ENCODE results near the gene NRXN2.
"Not testable (repeated sequence)": the region's sequence is repeated elsewhere in the genome, so short reads cannot be mapped to it uniquely, and the experiment has no call there.

NRXN2 gene

DNA sequence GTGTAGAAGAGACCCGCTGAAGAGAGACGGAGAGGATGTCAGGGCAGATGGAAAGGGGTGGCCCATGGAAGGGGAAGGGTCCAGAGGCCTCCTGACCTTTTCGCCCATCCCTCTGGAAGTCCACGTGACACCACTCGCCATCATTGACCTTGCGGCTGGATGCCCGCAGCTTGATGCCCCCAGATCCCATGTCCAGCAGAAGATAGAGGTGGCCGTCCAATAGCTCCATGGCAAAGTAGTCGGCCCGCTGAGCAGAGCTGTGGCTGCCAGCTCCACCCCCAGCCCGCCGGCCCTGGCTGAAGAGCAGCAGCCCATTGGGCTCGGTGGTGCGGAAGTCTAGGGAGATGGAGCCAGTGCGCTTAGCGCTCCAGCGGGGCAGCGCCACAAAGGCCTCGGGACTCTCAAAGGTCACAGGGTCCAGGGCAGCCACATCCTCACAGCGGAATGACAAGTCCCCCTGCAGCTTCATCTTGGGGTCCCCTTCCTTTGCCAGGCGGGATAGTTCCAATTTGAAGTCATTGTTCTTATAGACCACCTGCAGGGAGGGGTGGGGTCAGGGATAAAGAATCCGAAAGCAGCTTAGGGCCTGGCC, 55.7 kb downstream of the NRXN2 start:
- no peak for DNase-seq

DNA sequence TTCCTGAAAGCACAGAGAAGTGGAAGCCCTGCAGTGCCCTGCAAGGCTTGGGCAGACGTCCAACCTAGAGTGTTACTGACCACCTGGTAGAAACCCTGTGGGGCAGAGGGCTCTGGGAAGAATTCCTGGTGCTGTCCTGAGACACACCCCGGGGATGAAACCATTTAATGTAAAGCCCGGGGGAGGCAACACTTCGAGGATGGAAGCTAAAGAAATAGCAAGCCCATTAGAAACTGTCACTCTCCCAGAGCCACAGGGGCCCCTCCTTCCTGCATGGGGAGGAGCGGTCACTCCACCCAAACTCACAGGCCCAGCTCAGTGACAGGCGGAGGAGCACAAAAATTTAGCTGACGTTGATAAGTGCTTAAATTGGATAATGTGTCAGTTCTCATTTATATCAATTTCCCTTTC, 57.6 kb downstream of the NRXN2 start:
- DNase-seq = no peak

DNA sequence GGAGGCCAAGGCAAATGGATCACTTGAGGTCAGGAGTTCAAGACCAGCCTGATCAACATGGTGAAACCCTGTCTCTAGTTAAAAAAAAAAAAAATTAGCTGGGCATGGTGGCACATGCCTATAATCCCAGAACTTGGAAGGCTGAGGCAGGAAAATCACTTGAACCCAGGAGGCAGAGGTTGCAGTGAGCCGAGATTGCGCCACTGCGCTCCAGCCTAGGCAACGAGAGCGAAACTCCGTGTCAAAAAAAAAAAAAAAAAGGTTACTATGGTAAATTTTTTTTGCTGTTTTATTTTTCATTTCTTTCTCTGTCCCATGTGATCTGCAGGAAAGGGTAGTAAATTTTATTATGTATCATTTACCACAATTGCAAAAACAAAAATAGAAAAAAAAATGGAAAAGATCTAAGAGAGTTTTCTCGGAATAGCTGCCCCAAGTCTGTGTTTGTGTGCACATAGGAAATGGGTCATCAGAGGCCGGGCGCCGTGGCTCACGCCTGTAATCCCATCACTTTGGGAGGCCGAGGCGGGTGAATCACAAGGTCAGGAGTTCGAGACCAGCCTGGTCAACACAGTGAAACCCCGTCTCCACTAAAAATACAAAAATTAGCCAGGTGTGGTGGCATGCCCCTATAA, 58.6 kb downstream of the NRXN2 start:
- DNase-seq = not testable (repeated sequence)

DNA sequence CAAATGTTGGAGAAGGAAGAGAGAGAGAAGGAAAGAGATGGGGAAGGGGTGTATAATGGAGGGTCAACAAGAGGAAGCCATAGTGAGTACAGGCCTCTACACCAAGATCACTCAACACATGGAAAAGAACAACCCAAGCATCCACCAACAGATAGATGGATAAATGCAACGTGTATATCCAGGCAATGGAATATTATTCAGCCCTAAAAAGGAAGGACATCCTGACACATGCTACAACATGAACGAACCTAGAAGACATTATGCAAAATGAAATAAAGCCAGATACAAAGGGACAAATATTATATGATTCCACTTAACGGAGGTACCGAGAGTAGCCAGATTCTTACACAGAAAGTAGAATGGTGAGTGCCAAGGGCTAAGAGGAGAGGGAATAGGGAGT, 59.3 kb downstream of the NRXN2 start:
- no peak for DNase-seq

DNA sequence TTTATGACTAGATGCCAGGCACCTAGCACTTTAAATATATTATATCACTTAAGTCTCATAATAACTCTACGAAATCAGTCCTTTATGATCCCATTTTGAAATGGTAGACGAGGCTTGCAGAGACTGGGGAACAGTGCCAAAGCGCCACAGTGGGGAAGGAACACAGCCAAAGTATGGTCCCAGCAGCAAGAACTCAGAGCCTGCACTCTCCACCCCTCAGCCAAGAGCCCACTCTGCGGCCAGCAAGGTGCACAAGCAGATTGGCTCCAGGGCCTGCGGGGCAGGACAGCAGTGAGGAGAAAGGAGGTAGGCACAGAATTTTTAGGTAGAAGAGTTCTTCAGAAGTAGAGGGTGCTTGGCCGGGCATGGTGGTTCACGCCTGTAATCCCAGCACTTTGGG, 61.4 kb downstream of the NRXN2 start:
- DNase-seq = no peak

DNA sequence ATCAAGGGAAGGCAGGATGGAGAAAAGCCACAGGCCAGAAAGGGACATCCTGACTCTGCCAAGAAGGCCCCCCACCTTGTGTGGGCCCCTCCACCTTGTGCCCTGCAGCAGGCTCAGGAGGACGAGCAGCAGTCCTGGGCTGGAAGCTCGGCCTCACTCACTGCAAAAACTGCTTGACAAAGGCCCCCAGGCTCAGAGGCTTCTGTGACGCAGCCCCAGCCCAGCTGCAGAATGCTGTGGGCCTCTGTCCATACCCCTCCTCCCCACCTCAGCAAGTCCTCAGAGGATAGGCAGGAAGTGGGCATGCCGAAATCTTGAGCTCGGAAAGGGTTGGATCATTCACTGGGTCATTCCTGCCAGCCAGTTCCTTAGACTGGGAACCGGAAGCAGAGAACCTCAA, 61.9 kb downstream of the NRXN2 start:
- DNase-seq = peak; percentile 73

DNA sequence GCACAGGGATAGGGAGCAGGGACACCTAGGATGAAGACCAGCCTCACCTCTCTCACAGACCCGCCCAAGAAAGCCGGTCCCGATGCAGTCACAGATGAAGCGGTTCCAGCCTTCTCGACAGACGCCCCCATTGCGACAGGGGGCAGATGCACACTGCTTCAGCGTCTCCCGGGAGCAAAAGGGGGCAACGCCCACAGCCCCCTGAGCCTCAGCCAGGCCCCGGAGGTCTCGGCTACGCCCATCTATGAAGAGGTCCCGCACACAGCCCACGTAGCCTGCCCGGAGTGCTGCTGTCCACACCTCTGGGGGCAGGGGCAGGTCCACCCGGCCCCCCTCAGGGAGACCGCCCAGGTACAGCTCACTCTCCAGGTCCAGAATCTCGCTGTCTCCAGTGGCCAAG, 62.3 kb downstream of the NRXN2 start:
- DNase-seq = no peak

DNA sequence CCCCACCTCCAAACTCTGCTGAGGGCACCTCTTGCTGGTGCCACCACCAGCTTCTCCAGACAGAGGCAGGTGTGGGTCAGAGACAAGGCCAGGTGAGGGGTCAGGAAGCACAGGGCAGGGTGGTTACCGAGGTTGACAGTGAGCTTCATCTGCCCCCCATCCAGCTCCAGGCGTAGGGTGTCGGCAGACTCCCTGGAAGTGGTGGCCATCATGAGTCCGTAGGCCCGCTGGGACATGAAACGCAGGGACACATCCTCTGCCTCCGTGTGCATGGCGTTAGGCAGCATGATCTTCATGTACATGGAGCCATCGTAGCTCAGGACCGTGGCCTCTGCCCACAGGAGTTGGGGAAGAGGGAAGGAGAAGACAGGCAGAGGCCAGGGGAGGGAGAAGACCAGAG, 62.8 kb downstream of the NRXN2 start:
- no peak for DNase-seq

DNA sequence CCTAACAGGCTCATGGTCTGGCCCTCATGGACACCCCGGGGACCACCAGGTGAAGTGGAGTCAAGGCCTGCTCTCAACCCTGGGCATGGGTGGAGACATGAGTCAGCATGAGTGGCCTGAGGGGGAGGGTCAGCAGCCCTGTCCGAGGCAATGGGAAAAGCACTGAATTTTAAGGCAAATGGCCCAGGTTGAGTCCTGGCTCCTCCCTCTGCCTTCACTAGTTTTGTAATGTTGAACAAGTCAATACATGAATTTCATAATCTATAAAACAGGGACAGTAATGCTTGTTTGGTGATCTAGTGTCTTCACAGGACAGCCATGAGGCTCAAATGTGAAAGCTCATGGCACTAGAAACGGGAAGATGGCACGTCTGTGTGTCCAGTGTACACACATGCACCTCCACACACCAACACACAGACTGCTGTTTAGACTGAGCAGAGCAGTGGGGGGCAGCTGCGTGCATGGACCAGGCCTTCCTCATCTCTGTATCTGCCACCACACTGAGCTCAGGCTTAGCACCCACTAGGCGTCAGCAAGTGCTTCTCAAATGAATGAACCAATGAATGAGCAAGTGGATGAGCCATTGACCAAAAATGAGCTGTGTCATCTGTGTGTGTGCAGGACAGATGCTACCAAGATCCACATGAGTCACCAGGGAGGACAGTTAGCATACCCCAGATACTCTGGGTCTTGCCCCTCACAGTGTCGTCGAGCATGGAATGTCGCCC, 63.4 kb downstream of the NRXN2 start:
- DNase-seq = peak; percentile 87

DNA sequence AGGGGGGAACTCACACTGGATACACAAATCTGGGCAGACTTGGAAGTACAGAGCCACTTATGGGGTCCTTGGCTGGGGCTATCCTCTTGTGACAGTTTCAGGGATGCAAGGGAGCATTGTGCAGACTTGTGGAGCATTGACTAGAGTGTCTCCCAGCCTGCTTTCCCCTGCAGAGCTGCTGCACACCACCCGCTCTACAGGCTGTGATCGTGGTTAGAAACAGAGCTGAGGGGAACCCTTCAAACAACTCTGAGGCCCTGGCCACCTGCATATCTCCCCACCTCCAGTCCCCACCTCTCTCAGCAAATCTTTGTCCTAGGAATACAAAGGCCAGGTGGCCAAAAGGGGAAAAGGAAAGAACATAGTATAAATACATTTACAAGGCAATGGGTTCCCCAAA, 64.7 kb downstream of the NRXN2 start:
- no peak for DNase-seq

DNA sequence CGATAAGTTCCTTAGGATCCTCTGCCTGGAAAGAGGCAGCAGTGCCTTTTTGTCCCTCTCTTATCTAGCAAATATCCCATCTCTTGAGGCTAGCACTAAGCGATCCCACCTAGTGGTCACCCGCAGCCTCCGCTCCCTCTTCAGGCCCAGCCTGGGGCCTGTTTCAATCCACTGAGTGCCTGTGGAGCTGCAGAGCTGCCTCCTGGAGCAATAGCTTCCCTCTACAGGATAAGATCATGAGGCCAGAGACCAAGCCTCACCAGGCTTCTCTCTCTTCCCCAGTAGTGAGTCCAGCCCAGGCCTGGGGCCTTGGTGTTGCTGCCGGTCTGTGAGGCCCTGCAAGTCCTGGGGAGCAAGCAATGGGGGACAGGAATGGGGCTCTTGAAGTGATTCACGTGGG, 66.1 kb downstream of the NRXN2 start:
- peak; percentile 88 for DNase-seq

DNA sequence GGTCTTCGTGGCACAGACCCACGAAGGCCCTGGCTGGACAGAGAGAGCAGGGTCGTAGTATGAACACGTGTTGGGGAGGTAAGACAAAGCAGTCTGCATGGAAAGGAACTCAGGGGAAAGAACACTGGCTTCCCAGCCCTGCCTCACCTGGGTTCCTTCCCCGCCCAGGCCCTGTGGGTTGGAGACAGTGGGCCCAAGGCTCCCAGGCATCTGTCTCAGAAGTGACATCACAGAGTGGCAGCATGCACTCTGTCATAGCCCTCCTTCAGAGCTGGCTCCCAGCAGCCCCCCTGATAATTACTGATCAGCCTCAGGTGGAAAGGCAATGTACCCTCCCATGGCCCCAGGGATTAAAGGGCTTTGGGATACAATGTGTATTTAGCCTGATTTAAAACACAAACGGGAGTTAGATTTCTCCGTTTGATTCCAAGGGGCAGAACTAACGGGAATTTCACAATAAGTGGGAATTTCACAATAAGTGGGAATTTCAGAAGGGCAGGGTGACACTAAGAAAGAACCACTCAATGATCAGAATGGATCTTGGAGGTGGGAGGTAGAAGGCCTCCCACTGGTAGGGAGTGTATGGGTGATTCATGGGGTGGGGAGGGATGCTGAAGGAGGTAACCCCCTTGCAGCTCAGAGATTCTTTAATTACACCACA, 66.9 kb downstream of the NRXN2 start:
- no peak for DNase-seq

DNA sequence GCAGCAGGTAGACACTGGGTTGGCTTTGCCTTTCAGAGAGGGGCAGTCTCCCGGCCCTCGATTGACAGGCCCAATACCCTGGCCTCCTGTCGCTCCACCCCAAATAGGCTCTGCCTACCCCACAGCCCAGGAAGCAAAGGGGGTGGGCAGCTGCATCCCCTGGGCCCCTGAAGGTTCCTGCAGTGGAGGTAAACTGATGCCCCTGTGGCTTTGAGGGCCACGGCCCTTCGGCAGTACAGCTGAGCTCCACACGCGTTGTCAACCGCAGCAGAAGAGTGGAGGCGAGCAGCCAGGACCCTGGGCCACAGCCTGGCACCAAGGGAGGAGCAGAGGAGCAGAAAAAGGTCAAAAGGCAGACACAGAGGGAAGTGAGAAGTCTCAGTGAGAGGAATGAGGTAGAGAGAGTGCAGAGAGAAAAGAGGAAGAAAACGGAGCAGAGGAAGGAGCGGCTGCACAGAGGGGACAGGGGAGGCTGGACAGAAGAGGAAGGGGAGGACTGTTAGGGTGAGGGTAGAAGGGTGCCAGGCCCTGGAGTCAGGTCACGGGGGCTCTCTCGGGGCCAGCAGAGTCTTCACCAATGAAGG, 67.9 kb downstream of the NRXN2 start:
- DNase-seq = no peak

DNA sequence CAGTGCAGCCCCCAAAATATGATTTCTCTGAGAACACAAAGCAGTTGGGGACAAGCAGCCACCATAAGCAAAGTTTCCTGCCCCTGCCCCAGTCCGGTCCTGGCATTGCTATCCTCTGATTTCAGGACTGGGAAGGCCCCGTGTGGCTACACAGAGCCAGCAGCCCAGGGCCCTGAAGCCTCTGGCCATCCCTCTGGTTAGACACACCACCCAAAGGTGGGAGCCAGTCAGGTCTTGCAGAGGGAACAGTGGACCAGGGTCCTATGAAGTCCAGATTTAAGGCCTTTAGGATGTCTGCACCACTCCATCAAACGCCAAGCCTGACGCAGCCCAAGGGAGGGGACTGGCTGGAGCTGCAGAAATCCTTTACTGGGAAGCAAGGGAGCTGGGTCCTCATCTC, 68.6 kb downstream of the NRXN2 start:
- DNase-seq = no peak

DNA sequence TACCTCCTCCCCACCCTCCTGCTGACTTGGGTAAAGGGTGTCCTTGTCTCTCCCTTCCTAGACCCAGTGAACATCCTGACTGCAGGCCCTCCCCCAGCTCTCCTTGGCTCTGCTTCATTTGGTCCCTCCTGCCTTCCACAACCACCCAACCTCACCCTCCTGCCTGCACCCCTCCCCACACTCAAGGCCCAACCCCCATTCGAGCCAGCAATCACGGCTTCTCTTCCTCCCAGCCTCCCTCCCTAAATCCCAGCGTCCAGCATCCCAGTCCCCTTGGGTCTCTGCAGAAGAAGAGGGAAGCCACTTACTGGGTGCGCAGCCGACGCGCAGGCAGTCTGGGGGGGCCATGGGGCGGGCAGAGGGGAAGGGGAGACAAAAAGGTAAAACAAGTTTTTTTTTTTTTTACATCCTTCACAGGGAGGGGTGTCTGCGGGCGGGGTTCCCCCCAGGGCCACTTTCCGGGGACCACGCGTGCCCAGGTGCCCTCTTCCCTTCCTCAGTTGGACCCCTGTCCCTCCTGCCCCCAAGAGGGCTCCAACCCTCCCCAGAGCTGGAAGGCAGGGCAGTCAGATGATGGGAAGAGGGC, 69.5 kb downstream of the NRXN2 start:
- DNase-seq = no peak

DNA sequence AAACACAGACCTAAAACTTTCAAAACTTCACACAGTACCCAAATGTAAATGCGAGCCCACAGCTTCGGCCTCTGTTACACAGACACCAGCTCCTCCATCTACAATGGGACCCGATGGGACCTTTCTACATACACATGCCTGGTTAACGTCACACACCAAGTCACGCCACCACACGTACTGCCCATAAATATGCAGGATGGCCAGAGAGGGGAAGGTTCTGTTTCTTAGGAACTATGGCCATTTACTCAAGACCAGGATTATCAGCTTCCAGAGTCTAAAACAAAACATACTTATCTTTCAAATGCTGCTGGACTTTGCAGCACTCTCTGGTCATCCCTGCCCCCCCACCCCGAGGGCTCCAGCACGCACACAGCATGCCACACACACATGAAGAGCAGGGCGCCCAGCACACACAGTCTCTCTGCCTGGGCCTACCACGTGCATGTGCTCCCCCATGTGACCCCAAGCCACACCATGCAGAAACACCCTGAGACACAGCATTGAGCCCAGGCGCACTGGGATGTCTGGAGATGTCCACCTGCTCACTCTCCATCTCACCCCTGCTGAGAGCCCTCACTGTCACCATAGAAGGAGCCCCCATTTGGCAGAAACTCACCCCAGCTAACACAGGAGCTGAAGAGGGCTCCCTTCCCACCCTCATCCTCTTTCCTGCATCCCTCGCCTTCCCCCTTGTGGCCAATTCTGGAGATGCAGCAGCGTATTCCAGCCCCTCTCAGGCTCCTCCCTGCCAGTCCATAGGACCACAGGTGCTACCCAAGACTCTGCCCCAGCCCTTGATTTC, 70.2 kb downstream of the NRXN2 start:
- peak; percentile 90 for DNase-seq

DNA sequence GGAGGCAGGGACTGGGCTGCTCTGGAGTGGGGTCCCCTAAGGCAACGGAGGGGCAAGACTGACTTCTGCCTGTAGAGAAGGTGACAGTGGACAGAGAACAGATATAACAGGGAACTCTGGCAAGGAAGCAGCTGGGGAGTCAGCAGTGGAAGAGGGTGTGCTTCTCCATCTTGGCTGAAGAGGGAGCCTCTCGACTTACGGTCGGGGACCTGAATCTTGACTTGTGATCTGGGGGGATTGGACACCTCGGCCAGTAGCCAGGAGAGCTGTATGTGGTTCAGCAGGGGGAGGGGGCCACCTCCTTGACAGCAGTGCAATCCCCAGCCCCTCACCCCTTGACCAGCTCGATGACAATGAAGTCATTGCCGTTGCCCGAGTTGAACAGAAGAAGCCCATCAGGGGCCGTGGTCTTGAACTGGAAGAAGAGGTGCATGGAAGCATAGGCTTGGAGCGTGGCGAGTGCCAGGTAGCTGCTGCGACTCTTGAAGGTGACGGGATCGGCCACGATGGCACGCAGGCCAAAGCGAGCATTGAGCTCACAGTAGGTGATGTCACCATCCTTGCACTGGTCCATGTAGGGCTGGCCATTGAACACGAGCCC, 72.0 kb downstream of the NRXN2 start:
- no peak for DNase-seq

DNA sequence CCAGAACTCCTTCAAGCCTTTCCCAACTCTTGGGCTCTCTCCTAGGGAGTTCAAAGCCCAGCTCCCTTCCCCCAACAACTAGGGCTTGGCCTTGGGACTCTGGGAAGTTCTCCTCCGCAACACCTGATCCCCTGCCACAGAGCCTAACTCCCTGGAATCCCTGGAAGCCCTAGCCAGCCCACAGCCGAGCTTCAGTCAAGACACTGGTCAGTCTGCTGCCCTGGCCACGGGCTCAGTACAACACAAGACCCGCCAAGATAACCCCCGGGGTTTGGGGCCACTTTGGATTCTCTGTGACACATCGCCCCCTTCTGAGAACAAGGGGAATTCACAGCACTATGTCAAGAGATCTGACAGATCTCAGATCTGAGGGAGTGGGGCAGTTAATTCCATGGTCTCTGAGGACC, 73.7 kb downstream of the NRXN2 start:
- DNase-seq = peak; percentile 75

DNA sequence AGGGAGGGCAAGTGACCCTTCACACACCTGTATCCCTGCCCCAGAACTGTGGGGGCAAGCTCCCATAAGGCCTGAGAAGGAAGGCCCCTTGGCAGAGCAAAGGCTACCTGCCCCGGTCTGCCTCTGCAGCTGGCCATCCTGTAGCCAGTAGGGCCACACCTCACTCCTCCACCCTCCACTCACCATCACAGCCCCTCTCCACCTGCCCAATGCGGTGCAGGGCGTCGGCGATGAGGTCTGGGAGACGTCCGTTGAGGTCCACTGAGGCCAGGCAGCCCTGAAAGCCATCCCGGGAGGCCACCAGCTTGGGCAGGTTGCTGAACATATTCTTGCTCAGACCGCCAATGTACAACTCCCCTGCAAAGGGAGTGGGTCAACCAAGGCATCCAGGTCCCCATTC, 74.4 kb downstream of the NRXN2 start:
- no peak for DNase-seq

DNA sequence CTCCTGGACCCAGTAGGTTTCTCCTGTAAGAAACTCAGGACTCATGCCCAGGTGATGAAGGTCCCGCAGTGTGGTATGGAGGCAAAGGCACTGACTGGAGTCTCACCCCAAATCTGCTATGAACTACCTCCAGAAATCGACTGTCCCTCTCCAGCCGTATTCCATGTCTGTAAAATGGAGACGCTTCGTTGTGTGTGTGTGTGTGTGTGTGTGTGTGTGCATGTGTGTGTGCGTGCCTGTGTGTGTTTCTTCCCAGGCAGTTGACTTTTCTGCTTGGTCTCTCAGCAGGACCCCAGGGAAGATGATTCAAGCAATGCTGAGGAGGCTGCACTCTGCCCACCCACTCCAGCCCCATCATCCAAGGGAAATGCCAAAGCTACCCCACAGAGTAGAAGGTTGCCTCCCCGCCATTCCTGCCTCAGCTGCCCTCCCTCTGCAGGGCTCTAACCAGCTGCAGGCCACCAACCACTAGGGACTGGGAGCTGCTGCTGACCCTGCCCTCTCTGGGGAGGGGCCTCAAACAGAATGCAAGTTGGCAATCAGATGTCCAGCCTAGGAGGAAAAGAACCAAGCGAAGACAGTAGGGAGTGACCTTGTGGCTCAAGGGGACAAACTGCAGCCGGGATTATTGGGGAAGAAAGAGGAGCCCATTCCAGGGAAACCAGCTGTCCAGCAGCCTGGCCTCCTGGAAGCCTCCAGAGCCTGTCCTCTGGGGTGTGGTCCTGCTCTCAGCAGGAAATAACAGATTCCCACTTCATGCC, 75.8 kb downstream of the NRXN2 start:
- no peak for DNase-seq

DNA sequence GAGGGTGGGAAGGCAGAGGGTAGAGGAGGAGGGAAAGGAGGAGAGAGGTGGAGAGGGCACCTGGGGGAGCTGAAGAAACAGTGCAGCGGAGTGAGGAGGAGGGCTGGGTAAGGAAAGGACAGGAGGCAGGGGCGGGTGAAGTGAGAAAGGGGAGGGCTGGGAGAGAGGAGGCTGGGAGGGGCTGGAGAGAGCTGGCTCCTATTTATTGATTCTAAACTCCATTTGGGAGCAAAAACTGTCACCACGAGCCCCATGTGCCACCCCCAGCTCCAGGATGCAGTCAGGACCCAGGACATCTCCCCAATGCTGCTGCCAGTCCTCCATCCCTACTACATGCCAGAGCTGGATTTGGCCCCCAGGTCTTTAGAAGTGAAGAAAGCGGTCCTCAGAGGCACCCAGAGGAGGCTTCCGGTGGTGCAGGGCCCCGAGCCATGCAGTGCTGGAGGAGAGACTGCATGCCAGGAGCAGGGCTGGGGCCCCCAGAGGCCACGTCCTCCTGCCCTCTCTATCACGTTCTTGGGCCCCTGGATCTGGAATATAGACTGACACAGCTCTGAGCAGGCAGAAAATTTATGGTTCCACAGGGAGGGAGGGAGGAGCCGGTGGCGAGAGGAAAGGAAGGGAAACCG, 78.2 kb downstream of the NRXN2 start:
- no peak for DNase-seq
